ENCODE data around the gene GOLM1. TPM values are rescaled to one million over a fixed set of nuclear protein-coding genes. Genes with fewer than 3 reads are reported as not detected.

Gene GOLM1
- total and polyA plus RNA-seq, 2 of the 8 experiments (the other 6 are each of a cell fraction or from before 2014, with no cell fraction given): 45.9 to 88.9 TPM

GRCh38 chr9:86075132-86076109, 23.9 kb downstream of the GOLM1 start (continued):
- no peak for TF ChIP-seq CREB1 (IDR thresholded peaks at IDR 0.05)
- no peak for TF ChIP-seq CTBP2 (IDR thresholded peaks at IDR 0.05; ENCODE audit: borderline replicate concordance, insufficient read depth, insufficient read length, low read length)
- no peak for TF ChIP-seq JUND (IDR thresholded peaks at IDR 0.05; ENCODE audit: low read length)
- TF ChIP-seq NANOG (IDR thresholded peaks at IDR 0.05; ENCODE audit: insufficient read depth, low read depth, low read length, poor library complexity, severe bottlenecking): no peak
